Activated effector memory CD4-positive, alpha-beta T cell treated with anti-CD3 and anti-CD28 coated beads, Interleukin-2, amount 50 U/mL, for 16 hours (primary cell): ENCODE results near the gene HOXA4.

ENCODE experiments used
- DNase-seq: peaks from one replicate; pipeline ENCODE4 v3.0.0-alpha.2; 2020

Gene HOXA4

DNA sequence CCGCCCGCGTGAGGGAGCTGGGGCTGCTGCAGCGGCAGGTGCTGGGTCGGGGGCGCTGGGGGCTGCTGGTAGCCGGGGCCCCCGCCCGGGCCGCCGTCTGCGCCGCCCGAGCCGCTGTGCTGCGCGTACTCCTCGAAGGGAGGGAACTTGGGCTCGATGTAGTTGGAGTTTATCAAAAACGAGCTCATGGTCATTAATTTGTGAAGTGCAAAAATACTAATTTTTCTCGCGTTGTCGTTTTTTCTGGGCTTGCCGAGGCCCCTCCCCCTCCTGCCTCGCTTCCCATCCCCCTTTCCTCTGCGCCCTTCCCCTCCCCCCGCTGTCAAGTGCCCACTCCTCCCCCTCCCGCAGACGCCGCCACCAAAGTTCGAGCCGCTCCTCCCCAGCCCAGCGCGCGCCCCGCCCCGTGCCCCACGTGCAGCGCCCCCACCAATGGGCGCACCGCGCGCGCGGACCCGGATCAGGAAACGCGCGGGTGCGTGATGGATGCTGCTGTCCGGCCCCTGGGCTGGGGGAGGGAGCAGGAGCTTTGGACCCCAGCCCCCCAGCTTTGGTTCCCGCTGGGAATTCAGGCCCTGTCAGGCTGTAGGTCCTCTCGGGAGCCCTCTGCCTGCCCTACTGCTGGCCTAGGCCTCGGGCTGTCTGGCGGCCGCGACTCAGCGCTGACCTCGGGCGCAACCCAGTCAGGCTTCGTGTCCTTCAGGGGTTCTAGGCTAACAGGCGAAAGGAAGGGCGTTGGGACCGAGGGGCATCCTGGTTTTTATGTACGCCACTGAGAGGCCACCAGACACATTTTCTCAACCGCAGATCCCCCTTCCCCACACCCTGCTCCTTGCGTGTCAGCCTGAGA lies at the start of gene HOXA4:
HOXA4 (minus strand) TSS at position 218 of the 850 bp plus-strand sequence; CDS start at position 194, 24 bp downstream.
- peak; percentile 87 for DNase-seq

DNA sequence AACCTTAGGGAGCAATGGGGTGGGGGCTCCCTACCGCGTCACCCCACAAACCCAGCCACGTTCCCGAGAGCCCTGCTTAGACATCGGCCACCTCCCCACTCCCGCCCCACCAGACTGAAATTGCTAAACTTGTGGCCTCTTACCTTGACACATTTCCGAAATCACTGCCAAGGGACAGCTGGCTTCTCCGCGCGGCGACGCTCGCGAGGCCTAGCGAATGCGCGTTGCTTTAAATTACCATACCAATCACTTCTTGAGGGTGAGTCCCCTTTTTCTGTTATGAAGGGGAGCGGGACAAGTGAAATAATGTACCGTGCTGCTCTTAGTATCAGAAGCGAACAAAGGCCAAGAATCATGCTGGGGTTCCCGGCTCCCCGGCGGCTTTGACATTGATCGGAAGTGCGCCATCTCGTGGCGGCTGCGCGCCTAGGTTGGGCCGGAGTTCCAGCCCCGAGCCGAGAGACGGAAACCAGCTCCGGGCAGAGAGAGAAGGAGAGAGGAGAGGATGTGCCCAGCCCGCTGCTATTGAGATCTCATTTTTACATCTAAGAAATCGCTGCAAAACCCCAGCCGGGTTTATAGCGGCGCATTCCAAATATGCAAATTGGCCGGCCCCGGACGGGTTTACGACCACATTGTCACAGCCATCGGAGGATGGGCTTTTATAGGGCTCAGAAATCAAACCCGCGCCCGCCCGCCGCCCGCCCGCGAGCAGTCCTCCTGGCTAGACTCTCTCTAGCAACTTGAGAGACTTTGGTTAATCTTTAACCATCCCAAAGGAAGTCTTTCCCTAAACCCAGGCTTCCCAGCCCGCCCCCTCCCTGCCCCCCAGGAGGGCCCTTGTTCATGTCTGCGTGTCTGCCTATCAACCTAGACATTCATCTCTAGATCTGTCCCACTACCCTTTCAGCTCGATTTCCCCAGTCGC lies 49.2 kb upstream of the HOXA4 start:
- peak; percentile 84 for DNase-seq

DNA sequence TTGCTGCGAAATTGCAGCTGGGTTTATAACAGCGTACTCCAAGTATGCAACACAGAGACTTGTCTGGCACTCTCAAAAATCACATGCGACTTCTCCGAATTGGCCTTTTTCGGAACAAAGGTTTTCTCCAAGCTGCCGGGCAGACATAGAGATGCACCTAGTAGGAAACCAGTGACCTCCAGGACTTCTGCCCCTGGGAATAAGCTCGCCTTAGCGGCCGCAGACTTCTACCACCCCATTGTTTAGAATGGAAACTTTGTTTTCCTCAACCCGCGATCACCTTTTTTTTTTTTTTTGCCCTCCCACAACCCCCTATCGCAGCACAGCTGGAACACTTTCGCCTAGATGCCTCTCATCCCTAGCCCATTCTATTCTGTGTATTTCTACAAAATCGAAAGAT lies 48.5 kb upstream of the HOXA4 start:
- peak; percentile 30 for DNase-seq

DNA sequence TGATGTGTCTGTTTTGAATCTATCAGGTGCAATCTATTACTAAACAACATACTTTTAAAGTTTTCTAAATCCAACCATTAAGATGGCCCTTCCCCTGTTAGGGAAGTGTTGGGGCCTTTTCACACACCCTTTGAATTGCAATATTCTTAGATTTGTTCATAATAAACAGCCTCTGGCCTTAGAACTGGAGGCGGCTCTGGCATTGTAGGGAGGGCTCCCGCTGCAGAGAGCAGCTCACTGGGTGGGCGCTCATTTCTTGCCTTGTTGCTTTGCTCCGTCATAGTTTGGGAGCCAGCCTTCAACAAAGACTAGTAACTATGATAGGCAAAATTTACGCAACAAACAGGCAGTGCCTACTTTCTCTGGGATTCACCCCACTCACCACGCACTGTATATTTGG lies 47.8 kb upstream of the HOXA4 start:
- DNase-seq = peak; percentile 30

DNA sequence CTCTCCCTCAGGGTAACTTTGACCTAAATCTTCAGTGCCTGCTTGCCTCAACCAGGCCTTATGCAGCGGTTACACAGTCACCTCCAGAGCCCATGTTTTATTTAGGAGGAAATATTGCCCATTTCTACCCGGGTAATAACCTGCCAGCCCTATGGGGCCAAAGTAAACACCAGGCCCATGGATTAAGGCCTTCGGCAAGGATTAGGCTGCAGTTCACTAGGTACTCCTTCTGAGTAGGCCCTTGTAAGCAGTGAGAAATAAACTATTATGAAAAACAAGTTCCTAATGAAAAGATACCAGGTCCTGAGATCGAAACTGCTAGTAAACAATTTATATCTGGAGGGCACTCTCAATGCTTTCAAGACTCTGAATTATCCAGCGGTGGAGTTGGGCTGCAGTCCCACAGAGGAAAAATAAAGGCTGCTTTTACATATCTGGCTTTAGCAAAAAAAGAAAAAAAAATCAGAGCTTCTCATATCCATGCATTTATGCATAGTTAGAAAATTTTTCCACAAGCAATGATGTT lies 47.3 kb upstream of the HOXA4 start:
- no peak for DNase-seq

DNA sequence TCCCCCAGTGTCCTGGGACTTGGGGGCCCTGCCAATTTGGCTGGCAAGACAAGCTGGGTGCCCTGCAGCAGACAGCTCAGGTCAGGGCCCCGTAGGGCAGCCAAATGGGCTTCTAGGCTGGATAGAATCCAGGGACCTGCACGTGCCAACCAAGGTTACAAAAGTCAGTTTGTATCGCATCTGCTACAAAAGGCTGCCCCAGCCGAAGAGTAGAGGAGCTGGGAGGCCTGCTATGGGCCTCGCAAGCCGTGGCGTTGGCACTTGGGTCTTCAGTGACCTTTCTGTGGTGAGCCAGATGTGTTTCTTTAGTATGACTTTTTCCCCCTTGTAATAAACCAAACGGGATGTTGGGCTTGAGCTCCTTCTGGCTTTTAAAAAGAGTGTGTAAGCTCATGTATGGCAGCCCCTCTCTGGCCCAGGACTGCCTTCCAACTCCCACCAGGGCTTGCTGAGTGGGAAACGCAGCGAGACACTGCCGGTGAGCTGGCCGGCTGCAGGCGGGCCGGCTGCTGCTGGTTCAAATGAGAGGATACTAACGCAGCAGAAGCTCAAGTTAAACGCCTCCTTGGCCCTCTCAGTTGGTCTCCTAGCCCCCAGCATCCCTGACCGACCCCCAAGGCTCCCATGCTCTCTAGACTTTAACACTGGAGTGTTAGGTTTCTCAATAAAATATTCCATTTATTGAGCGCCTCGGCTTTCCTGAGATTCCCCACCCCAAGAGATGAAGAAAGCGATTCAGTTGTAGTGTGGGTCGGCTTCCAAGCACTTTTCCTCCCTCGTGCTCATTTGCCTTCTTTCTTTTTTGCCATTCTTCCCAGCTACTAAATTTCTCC lies 46.6 kb upstream of the HOXA4 start:
- DNase-seq = peak; percentile 44

DNA sequence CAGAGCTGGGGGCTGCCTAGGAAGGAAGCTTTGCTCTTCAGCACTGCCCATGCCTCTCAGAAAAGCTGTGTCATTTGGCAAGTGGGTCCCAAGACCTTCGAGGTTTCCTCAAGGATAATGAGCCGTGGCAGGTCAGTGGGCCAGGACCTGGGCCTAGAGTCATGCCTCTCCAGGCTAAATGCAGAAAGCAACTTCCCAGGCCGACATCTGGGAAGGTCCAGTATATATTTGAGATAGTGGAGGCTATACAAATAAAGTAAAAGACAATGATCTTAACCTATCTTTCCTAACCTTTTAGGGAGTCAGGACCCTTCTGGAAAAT lies 45.9 kb upstream of the HOXA4 start:
- no peak for DNase-seq

DNA sequence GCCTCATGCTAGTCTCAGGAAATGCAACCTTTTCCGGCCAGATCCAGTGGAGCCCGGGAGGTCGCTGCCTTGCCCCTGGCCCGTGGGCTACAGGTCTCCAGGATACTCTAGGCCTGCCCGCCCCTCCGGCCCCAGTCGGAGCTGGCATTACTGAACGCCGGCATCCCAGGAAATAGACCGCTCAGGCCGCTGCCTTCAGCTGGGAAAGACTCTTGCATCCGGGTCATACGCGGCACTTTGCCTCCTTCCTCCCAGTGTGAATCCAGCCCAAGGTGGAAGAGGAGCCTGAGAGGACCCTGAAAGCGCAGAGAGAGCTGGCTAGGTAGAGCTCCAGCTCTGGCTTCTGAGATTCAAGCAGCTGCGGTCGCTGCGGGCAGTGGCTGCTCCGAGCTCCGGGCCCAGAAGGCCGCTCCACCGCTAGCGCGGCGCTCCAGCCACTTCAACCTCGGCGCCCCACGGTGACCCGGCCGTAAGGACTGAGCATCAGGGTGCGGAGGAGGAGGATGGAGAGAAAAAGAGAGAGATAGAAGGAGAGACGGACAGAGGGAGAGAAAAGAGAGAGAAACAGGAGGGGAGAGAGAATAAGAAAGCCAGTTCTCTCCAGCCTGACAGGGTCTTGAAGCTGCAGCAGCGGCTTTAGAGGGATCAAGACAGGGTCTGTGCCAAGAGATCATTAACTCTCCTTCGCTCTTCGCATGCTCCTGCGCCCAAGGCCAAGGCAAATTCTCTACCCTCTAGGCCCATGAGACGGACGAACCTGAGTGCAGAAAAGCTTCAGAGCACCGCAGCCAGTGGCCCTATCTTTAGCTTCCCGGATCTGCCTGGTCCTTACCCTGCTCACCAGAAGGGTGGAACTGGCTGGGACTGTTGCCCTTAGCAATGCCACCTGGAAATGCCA lies 45.3 kb upstream of the HOXA4 start:
- DNase-seq = peak; percentile 53

DNA sequence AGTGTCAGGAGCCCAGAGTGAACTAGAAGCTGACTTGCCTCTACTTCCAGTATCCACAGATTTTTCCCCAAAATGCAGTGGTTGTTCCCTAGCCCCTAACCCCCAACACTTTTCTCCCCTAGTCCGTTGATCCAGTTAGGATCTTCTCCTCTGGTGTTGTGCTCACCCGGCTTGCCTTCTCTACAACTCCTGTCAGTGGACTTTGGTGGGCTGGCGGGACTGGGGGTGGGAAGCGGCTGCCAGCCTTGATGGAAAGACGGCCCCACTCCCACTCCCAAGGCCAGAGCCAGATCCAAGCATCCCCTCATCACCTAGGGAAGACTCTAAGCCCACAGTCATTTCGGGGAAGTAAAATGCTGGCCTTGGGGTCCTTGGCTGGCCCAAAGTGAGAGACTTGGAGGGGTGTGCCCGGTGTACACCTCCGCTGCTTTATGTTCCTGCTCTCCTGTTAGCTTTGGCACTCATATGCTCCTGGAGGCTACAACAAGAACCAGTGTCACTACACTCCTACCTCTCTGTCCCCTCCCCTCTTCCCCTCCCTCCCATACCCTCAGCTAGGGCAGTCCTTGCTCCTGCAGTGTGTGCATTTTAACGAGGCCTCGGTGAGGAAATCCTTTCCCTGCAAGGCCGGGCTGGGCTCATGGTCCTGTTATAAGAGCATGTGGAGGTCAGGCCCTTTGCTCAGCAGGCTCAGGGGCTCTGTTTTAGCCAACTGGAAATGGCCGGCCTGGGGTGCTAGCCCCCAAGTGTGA lies 44.5 kb upstream of the HOXA4 start:
- peak; percentile 38 for DNase-seq

DNA sequence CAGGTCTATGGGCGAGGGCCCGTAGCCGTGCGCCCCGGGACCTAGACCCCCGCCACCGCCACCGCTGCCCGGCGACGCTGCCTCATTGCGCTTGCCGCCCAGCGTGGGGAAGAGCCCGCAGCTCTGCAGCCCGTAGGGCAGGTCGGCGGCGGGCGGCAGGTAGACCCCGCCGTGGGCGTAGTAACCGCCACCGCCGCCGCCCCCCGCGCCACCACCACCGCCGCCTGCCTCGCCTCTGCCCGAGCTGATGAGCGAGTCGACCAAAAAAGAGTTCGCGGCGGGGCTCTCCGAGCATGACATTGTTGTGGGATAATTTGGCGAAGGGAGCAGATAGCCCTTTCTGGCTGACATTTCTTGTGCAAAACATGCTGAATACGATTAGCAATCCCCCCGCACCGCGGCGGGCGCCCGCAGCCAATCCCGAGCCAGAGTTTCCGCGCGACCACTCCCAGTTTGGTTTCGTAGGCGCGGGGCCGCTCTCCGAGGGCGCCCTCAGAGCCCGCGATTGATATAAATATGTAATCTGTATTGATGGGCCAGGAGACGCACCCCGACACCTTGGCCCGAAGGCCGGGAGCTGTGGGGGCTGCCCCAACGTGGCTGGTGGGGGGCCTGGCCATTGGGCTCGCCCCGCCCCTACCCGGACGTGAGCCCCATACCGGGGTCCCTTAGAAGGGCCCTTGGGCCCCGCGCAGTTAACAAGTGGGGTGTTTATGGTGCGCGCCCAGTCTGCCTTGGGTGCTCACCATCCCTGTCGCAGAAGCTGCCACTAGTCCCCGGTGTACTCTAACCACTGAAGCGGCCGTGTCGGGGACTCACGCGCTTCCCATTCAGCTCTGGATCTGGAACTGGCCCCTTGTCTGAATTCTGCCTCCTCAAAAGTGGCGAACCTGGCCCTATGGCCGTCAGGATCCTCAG lies 43.7 kb upstream of the HOXA4 start, which contains the start of gene HOXA10:
HOXA10 (minus strand) TSS at position 365 of the 918 bp plus-strand sequence; CDS start at position 351, 14 bp downstream.
- peak; percentile 50 for DNase-seq

DNA sequence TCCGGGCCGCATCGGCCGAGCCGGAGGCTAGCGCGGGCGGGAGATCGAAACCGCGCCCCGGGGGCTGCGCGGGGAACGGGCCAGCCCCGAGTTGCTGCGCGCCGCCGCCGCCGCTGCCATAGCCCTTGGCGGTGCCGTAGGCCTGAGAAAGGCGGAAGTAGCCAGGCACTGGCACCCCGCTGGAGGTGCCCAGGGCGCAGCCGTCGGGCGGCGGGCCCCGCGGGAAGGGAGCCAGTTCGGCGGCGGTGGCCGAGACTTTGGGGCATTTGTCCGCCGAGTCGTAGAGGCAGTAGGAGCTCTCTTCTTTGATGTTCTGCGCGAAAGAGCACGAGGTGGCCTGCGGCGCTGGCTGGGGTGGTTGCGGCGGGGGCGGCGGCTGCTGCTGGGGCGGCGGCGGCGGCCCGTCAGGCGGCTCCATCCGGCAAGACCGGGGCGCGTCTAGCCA lies 43.0 kb upstream of the HOXA4 start:
- peak; percentile 71 for DNase-seq

DNA sequence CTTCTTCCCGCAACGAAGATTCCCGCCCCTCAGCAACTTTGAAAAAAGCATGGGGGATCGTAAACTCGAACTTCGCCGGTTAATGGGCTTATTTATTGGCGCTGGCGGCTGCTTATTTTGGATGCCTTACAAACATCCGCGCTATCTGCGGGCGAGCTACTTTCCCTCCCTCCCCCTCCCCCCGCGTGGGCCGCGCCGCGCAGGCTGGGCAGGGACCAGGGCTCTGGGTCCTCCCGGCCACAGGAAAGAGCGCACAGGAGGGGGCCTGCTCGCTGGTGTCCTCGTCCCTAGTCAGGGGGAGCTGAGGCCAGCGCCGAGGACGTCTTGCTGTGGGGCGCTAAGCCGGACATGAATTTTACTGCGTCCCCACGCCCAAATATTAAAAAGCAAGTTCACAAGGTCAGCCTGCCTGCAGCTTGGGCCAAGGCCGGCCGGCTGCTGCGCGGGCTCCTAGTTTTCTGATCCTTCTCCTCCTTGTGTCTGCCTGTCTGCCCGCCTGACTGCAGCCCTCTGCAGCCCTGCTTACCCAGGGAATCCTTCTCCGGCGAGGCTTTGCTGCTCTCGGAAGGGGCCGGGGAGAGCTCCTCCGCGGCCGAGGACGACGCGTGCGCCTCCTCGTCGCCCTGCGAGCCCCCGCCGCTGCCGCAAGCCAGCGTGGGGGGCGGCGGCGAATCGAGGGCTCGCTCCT lies 42.4 kb upstream of the HOXA4 start:
- DNase-seq = peak; percentile 65

DNA sequence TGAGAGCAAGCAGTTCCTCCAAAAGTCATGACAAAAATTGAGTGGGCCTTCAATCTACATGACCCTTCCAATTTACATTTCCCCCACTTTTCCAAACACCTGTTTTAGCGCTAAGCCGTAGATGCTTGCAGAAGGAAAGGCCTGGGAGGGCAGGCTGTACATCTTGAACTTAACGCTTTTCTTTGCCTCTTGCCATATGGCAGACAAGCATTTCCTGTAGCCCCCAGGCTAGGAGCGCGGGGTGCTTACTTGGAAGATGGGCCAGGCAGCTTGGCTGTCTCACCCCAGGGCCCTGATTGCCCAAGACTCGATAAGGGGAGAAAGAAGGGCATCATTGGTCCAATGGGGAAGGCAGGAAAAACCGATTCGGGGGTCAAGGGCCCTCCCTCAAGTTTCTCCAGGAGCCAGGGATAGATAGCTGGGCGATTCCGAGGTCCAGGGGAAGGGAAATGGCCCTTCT lies 41.8 kb upstream of the HOXA4 start:
- DNase-seq = peak; percentile 62

DNA sequence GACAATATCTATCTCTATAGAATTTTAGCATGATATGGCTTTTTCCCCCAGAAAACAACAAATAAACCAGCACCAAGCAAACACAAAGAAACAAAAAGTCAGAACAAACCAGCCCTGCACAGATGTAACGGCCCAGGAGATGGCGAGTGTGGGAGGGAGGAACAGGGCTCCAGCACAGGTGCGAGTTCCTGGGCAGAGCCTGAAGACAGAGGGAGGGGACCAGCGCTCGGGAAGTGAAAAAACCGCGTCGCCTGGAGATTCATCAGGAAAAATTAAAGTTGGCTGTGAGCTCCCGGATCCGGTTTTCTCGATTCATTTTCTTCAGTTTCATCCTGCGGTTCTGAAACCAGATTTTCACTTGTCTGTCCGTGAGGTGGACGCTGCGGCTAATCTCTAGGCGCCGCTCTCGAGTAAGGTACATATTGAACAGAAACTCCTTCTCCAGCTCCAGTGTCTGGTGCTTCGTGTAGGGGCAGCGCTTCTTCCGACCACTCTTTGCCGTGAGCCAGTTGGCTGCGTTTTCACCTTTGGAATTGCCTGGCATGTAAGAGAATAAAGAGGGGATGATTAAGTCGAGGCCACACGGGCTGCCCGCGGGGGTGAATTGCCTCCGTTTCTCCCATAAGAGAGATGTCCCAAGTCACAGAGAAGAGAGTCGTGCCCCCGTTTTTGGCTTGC lies 41.2 kb upstream of the HOXA4 start:
- peak; percentile 62 for DNase-seq

DNA sequence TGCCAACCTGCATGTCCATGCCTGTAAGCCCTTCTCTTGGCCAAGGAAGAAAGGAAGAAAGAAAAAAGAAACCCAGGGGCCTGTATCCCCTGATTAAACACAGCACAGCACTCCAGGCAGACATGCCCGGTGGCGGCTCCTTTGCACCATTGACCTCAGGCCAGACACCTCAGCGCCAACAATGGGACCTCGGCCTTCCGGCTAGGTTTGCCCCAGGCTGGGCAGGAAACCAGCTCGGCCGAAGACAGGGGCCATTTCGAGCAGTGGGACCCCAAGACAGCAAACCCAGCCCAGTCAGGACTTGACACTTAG lies 40.7 kb upstream of the HOXA4 start:
- DNase-seq = peak; percentile 60

DNA sequence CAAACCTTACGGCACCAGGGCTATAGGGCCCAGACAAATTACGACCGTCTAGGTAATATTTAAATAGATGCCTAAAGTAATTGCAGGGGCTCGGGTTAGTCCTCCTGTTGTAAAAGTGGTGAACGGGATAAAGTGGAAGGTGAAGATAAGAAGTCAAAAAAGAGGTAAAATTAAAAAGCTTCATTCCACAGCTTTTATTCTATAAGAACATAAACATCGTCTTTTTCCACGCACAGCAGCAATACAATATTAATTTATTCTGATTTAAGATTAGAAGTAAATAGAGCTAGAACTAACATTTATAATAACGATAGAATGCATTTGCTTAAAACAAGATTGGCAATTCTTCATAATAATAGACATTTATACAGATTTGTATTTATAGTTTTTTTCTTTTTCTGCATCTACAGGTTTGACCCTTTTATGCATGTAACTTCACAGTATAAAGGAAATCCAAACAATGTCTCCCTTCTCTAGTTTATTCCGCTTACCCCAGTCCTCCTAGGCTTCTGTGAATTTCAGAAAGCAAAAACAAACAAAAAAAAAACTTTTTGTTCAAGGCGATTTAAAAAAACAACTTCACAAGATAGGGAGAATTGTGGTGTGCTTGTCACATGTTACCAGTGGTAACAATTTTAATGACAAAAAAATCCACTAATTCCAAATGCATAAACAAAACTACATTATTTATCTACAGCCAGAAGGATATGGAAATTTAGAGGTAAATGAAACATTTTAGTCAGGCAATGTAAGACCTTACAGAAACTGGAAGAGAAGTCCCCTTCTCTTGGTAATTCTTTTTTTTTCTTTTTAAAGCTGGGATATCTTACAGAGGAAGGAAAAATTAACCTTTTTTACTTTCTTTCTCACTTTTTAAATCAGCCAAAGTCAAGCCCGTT lies 40.1 kb upstream of the HOXA4 start:
- DNase-seq = no peak
